ENCODE results near the gene RHOC.

DNA sequence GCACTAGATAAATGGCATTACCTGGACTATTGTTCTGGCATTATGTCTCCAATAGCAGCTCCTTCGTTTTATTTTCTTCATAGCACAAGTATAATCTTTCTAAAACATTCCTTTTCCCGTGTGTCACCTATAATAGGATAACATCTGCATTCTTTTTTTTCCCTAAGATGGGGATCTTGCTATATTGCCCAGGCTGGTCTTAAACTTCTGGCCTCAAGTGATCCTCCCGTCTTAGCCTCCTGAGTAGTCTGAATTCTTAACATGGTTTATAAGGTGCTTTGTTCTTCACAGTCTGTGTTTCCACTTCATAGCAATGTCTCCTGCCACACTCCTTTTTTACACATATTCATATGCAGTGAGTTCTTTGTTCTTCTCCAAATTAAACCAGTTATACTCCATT, 41.1 kb downstream of the RHOC start:
- TF ChIP-seq, protein P1, sequence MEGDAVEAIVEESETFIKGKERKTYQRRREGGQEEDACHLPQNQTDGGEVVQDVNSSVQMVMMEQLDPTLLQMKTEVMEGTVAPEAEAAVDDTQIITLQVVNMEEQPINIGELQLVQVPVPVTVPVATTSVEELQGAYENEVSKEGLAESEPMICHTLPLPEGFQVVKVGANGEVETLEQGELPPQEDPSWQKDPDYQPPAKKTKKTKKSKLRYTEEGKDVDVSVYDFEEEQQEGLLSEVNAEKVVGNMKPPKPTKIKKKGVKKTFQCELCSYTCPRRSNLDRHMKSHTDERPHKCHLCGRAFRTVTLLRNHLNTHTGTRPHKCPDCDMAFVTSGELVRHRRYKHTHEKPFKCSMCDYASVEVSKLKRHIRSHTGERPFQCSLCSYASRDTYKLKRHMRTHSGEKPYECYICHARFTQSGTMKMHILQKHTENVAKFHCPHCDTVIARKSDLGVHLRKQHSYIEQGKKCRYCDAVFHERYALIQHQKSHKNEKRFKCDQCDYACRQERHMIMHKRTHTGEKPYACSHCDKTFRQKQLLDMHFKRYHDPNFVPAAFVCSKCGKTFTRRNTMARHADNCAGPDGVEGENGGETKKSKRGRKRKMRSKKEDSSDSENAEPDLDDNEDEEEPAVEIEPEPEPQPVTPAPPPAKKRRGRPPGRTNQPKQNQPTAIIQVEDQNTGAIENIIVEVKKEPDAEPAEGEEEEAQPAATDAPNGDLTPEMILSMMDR (conservative IDR thresholded peaks at IDR 0.05) = no peak
- no peak for TF ChIP-seq ZFX (IDR thresholded peaks at IDR 0.05)
